NK-92 (cell line): Measurements from ENCODE around the gene DRD4.

Experiments used
- DNase-seq: peaks from one replicate; lab custom pipeline; 2025; ENCODE audit not compliant: unreplicated experiment; lab: John Stamatoyannopoulos, UW

Gene DRD4

DNA sequence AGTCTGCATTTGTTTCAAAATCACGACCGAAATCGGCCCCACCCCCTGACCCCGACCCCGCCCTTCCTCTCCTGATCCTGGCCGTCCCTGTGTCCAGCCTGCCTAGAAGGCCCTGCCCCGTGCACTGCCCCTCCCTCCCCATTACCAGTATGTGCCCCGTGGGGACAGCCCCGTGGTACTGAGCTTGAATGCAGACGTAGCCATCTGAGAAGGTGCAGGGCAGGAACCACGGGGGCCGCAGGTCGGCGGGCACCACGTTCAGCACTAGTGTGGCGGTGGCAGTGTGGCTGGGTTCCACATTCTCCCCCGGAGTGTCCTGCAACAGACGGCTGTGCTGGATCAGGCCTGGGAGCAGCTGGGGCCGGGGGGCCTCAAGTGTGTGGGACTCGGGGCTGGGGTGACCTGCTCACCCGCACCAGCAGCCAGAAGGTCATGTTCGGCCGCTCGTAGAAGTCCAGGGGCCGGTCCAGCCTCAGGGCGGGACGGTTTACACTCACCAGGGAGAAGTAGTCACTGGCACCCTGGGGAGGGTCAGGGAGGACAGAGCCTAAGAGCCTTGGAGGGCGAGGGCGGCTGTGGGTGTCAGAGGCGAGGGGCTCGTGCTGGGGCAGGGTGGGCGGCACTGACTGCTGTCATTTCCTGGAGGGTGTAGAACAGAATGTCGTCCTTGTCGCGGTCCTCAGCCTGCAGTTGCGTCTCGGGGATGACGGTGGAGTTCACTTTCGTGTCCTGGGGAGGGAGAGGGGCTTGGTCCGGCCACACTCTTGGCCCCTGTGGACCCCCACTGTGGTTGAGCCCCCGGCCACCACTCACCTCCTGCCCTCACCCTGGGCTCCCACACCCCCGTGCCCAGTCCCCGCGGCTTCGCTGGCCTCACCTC lies 15.9 kb upstream of the DRD4 start:
- DNase-seq = no peak

DNA sequence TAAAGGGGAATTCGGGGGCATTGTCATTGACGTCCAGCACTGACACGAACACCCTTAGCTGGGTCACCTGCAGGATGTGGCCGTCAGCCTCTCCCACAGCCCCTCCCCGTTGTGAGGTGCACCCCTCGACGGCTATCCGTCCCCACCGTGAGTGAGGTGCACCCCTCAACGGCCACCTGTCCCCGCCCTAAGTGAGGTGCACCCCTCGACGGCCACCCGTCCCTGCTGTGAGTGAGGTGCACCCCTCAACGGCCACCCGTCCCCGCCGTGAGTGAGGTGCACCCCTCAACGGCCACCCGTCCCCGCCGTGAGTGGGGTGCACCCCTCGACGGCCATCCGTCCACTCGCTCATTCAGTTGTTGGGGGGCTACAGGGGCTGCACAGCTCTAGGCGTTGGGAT lies 15.2 kb upstream of the DRD4 start:
- no peak for DNase-seq

DNA sequence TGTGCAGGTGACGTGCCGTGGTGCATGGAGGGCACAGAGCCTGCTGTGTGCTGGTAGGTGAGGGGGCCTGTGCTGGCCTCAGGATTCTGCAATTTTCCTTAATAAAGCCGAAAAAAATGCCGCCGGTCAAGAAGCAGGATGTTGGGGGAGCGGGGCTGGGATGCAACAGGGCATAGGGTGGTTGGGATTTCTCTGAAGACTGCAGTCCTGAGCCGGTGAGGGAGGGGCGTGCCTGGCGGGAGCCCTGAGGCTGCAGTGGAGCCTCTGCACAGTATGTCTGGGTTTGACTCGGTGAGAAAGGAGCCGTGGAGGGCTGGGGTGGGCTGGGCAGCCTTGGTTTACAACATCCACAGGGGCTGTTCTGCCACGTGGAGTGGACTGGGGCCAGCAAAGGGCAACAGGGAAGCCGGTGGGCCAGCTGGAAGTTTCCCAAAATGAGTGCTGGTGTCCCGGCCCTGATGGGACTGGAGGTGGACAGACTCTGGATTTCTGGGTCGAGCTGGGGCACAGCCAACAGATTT lies 13.7 kb upstream of the DRD4 start:
- DNase-seq = no peak

DNA sequence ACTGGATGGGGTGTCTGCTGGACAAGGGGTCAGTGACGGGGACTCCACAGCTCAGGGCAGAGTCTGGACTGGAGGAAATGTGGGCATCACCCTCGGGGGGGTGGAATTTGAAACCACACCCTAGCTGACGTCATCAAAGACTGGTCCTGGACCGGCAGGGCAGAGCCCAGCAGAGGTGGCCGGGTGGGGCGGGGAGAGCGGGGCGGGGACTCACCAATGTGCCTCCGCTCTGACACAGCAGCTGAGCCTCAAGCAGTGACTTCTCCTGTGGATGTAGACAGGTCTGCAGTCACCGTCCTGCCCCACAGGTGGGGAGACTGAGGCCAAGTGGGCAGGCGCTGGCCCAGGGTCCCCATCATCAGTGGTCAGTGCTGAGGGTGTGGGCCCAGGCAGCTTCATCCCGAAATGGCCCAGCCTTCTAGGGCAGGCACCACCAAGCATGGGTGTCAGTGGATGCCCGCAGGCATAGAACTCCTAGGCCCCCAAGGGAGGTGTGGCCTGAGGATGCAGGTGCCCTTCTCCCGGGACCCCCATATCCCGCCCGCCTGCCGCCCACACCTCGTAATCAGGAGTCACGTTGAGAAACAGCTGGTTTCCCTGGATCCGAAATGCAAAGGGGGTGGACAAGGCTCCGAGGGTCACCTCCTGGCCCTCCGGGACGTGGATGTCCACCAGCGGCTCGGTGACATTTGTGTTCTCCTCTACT lies 12.9 kb upstream of the DRD4 start:
- DNase-seq = no peak

DNA sequence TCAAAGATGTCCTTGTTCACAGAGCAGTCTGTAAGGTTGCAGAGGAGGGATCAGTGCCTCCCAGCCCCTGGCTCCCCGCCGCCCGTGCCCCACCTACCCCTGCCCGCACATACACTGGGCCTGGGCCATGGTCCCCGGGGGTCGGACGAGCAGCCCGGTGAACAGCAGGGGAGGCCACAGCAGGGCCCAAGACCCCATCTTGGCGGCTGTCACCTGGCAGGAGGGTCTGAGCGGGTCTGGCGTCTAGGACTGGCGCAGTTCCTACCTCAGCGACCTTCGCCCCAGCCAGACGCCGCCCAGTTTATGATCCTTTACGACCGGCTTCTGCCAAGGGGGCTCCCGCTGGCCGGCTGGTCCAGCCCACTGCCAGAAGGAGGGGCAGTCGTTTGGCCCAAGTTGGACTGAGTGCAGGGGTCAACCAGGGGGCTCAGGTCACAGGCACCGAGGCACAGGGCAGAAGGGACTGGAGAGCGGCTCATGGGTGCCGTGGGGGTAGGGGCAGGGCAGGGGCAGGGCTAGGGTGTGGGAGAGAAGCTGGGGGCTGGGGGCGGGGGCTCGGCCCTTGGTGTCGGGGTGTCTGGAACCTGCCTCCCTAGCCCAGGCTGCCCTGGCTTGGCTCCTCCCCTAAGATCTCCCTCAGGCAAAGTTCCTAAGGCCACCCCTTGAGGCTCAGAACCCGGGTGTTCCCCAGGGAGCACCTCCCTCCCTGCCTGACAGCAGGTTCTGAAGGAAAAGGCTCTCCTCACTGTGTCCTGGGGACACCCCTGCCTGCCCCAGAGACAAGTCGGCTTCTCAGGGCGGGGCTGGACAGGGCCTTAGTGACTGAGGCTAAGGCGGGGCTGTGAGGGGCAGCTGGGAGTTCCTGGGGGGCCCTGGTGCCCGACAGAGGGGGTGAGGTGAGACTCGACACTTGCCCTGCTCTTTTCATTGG lies 12.1 kb upstream of the DRD4 start, which contains the start of gene CDHR5:
Gene CDHR5 (minus strand): TSS at position 251 of the 931 bp plus-strand sequence. CDS start 53 bp downstream, at position 198.
- DNase-seq = no peak

DNA sequence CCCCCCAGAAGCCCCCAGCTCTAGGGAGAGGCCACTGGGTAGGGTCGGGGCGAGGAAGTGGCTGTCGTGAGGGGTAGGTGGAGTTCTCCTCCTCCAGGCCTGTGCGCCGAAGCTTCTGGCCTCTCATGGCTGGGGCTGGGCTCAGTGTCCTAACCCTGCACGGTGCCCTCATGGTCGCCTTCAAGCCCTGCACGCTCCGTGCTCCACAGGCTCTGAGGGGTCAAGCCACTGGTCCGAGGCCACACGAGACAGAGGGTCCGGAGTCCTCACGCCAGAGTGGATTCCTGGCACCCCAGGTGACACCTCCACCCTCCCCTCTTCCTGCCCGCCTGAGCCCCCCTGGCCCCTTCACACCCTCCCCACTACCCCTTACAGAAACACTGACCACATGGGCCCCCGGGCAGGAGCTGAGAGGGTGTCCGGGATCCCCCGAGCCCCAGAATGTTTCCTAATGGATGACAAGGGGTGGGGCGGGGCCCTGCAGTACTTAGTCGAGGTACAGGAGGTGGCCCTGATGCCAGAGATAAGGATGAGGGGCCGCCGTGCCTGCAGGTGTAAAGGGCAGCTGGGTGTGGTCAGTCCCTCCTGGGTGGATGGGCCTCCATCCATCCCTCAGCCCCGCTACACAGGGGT lies 11.3 kb upstream of the DRD4 start:
- DNase-seq = no peak

DNA sequence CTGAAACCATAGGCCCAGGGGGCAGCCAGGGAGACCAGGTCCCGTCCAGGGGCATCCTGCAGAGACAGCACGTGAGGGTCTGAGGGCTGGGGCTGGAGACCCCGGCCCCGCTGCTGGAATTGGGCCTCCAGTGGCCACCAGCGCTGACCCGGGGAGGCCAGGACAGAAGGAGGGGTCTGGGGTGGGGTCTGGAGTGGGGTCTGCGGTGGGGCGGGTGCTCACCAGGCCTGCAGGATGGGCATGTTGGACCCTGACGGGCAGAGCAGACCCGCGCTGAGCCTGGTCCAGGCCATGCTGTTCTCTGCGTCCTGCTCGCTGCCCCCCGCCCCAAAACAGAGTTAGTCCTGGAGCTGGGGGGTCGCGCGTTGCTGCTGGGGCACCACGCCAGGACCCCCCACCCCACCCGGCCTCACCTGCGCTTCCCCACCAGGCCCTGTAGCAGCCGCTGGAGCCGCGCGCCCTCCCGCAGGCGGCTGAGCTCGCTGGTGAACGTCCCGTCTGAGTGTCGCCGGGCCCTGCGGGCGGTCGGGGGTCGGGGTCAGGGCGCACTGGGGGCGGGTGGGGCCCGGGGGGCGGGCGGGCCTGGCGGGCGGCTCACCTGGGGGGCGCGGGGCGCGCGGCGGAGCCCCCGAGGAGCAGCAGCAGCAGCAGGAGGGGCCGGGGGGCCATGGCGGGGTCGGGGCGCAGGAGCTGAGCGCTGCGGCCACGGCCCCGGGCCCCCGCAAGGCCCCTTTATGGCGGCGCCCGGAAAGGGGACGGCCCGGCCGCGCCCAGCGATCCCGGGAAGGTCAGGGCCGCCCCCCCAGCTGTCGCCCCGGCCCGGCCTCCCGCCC lies 10.4 kb upstream of the DRD4 start, which contains the start of gene SCT:
Gene SCT (minus strand): TSS at position 707 of the 833 bp plus-strand sequence. CDS start 38 bp downstream, at position 669.
- DNase-seq = no peak

DNA sequence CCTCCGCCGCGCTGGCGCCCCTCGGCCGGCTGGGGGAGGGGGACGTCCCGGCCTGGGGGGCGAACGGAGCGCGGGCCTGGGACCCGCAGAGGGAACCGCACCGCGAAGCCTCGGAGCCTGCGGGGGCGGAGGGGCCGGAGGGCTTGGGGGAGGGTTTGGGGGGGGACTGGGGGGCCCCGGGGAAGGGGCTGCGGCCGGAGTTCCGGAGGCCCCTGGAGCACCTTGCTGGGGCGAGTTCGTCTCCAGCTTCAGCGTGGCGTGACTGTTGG lies 9.8 kb upstream of the DRD4 start:
- DNase-seq = no peak

DNA sequence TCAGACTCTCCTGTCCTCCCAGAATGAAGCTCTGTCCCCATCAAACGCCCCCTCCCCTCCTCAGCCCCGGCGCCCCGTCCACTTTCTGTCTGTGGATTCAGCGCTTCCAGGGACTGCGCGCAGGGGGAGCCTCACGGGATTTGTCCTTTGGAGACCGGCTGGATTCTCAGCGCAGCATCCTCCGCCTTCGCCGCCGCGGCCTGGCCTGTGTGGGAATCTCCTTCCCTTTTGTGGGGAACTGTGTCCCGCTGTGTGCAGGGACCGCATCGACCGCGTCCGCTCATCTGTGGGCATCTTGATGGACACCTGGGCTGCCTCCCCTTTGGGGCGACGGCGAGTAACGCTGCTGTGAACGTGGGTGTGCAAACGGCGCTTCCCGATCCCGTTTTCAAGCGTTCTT lies 9.0 kb upstream of the DRD4 start:
- no peak for DNase-seq

DNA sequence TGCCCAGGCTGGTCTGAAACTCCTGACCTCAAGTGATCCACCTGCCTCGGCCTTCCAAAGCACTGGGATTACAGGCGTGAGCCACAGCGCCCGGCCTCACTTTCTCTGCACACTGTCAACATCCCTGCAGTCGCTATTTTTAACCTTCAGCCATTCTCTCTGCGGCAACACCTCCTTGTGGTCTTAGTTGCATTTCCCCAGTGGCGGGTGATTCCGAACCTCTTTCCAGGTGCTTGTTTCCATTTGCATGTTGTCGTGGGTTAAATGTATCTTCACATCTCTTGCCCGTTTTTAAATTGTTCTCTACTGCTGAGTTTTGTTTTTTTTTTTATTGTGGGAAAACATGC lies 7.9 kb upstream of the DRD4 start:
- DNase-seq = no peak

DNA sequence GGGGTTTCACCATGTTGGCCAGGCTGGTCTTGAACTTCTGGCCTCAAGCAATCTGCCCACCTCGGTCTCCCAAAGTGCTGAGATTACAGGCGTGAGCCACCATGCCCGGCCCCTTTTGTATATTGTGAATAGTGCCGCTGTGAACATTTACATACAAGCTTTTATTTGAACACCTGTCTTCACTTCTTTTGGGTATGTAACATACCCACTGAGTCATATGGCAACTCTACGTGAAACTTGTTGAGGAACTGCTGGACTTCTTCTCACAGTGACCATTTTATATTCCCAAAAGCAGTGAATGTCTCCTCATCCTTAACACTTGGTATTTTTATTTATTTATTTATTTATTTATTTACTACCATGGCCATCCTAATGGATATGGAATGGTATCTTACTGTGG lies 6.2 kb upstream of the DRD4 start:
- DNase-seq = no peak

DNA sequence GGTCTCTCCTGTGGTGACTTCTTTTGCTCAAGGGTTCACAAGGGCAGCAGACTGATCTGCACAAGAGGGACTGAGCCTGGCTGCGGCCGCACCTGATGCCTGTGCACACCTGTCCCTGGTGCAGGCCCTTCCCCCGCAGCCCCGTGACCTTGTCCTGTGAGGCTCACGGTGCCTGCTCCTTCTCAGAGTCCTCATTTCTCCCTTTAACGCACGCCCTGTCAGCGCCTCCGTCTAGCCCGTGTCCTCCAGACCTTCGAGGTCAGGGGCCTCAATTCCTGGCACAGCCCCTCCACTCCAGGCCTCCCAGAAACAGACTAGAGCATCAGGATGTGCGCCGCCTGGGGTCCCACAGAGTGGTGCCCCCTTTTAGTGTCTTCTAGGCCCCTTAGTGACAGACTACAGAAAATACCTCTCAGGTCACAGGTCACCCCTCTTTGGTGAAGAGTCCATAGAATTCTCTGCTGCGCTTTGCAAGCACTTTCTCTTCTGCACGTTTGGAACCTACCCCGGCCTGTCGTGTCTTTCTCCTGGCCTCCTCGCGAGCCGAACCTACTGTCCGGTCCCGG lies 1.0 kb upstream of the DRD4 start:
- no peak for DNase-seq

DNA sequence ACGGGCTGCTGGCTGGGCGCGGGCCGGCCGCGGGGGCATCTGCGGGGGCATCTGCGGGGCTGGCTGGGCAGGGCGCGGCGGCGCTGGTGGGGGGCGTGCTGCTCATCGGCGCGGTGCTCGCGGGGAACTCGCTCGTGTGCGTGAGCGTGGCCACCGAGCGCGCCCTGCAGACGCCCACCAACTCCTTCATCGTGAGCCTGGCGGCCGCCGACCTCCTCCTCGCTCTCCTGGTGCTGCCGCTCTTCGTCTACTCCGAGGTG lies 194 bp downstream of the DRD4 start:
- no peak for DNase-seq

DNA sequence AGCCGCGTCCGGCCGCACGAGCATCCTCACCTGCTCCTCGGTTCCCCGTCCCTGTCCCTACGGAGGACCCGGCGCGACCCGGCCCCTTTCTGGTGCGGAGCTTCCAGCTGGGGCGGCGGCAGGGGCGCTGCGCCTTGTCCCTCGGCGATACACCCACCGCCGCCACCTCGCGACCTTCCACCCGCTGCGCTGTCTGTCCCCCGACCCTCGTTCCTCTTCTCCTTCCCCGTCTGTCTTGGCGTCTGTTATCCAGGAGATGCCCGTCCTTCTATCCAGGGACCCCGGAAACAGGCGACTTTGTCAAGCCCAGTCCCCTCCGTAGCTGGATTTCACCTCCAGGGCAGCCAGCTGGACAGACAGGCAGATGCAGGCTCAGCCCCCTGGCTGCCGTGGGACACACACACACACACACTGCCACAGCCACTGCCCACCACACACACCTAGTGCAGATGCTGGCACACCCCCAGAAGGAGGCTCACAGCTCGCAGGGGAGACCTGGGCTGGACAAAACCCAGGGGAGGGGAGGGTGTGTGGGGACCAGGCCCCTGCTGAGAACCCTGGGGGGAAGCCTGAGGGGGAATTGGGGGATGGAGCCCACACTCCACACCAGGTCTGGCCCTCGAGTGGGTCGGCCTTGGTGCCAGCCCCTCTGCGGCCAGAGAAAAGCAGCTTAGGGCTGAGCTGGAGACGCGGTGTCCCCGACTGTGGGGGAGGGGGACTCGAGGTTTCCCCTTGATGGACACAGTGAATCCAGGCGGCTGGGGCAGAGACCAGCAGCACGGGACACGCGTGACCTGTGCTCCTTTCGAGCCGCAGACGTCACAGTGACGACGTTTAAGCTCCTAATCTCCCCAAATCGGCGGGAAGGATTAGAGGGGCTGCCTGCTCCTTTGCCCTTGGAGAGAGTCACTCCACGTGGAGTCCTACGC lies 788 bp downstream of the DRD4 start:
- no peak for DNase-seq

DNA sequence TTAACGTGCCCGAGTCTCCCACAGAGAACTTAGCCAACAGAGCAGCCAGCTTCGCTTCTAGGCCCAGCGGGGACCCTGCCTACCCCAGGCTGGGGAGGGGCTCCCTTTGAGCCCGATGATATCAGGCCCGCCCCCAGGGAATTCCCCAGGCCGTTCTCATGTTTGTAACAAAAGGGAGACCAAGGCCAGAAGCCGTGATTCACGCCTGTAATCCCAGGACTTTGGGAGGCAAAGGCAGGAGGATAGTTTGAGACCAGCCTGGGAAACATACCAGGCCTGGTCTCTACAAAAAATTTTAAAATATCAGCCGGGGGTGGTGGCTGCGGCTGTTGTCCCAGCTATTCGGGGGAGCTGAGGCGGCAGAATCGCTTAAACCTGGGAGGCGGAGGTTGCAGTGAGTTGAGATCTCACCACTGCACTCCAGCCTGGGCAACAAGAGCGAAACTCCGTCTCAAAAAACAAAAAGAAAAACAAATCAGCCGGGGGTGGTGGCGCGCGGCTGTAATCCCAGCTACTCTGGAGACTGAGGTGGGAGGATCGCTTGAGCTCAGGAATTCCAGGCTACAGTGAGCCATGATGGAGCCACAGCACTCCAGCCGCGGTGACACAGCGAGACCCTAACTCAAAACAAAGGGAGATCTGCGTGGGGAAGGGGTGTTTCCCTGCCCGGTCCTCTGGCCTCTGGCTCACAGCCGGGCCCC lies 1.7 kb downstream of the DRD4 start:
- DNase-seq = no peak

DNA sequence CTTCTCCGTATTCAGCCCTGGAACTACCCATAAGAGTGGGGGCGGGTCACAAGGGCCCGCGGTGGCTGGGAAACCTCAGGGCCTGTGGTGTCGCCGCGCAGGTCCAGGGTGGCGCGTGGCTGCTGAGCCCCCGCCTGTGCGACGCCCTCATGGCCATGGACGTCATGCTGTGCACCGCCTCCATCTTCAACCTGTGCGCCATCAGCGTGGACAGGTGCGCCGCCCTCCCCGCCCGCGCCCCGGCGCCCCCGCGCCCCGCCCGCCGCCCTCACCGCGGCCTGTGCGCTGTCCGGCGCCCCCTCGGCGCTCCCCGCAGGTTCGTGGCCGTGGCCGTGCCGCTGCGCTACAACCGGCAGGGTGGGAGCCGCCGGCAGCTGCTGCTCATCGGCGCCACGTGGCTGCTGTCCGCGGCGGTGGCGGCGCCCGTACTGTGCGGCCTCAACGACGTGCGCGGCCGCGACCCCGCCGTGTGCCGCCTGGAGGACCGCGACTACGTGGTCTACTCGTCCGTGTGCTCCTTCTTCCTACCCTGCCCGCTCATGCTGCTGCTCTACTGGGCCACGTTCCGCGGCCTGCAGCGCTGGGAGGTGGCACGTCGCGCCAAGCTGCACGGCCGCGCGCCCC lies 2.4 kb downstream of the DRD4 start:
- DNase-seq = no peak

DNA sequence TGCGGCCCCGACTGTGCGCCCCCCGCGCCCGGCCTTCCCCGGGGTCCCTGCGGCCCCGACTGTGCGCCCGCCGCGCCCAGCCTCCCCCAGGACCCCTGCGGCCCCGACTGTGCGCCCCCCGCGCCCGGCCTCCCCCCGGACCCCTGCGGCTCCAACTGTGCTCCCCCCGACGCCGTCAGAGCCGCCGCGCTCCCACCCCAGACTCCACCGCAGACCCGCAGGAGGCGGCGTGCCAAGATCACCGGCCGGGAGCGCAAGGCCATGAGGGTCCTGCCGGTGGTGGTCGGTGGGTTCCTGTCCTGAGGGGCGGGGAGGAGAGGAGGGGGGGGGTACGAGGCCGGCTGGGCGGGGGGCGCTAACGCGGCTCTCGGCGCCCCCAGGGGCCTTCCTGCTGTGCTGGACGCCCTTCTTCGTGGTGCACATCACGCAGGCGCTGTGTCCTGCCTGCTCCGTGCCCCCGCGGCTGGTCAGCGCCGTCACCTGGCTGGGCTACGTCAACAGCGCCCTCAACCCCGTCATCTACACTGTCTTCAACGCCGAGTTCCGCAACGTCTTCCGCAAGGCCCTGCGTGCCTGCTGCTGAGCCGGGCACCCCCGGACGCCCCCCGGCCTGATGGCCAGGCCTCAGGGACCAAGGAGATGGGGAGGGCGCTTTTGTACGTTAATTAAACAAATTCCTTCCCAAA lies 3.1 kb downstream of the DRD4 start:
- no peak for DNase-seq
